Neural cell (in vitro differentiated cells): ENCODE results near the gene SLC13A3.

ENCODE experiments used
- MXI1 ChIP-seq: fragments of 450-650 bp; conservative IDR thresholded peaks from 2 replicates; pipeline ENCODE4 v1.6.1; 2014; ENCODE audit warnings: antibody characterized with exemption, mild to moderate bottlenecking; ENCODE audit not compliant: poor library complexity, severe bottlenecking
- TF ChIP-seq, protein P1 (sequence below): fragments of 450-650 bp; IDR thresholded peaks from 2 replicates; pipeline ENCODE4 v1.5.1; 2014; ENCODE audit warnings: antibody characterized with exemption, mild to moderate bottlenecking, moderate library complexity; ENCODE audit not compliant: poor library complexity, severe bottlenecking

DNA sequence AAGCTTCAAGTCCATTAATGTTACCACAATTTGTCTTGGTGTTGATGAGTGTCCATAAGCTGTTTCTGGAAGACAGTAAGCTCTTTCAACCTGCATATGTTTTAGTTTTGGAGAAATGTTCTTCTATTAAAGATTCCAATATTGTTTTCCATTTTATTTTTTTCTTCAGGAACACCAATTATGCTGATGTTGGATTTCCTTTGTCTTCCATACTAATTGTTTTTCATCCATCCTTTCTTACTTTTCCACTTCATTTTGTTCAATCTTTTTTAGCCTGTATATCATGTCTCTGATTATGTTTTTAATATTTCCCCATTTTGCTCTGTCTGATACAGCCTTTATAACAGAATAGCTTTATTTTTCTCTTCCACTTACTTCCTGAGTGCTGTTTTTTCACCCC is 21.9 kb downstream of the SLC13A3 start:
- no peak for TF ChIP-seq MXI1
- TF ChIP-seq, protein P1, sequence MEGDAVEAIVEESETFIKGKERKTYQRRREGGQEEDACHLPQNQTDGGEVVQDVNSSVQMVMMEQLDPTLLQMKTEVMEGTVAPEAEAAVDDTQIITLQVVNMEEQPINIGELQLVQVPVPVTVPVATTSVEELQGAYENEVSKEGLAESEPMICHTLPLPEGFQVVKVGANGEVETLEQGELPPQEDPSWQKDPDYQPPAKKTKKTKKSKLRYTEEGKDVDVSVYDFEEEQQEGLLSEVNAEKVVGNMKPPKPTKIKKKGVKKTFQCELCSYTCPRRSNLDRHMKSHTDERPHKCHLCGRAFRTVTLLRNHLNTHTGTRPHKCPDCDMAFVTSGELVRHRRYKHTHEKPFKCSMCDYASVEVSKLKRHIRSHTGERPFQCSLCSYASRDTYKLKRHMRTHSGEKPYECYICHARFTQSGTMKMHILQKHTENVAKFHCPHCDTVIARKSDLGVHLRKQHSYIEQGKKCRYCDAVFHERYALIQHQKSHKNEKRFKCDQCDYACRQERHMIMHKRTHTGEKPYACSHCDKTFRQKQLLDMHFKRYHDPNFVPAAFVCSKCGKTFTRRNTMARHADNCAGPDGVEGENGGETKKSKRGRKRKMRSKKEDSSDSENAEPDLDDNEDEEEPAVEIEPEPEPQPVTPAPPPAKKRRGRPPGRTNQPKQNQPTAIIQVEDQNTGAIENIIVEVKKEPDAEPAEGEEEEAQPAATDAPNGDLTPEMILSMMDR = no peak
